GM10266 (cell line): ENCODE results near the gene HOXB2.
A peak's percentile ranks its signal among the peaks of the same experiment; 100 is the strongest.

Source experiments
- DNase-seq: peaks from one replicate; pipeline ENCODE4 v3.0.0; 2012; ENCODE audit errors: extremely low spot score
- CTCF ChIP-seq: IDR thresholded peaks from 2 replicates; pipeline ENCODE4 v1.5.1; 2012; ENCODE audit warnings: mild to moderate bottlenecking, low read depth; ENCODE audit not compliant: control insufficient read depth, insufficient read depth; ENCODE audit errors: missing control alignments

The HOXB2 gene

GRCh38 chr17:48506246-48506645, 38.7 kb downstream of the HOXB2 start:
- peak; percentile 0 for TF ChIP-seq CTCF
- no peak for DNase-seq

GRCh38 chr17:48505788-48506187, 39.1 kb downstream of the HOXB2 start:
- DNase-seq: peak; percentile 66
- no peak for TF ChIP-seq CTCF

GRCh38 chr17:48504953-48505352, 40.0 kb downstream of the HOXB2 start:
- no peak for DNase-seq
- no peak for TF ChIP-seq CTCF

GRCh38 chr17:48503747-48504146, 41.2 kb downstream of the HOXB2 start:
- TF ChIP-seq CTCF: no peak
- DNase-seq: no peak

GRCh38 chr17:48502901-48503300, 42.0 kb downstream of the HOXB2 start:
- TF ChIP-seq CTCF: no peak
- DNase-seq: no peak

GRCh38 chr17:48502312-48502711, 42.6 kb downstream of the HOXB2 start:
- no peak for TF ChIP-seq CTCF
- no peak for DNase-seq

GRCh38 chr17:48500435-48501426, 44.2 kb downstream of the HOXB2 start:
- peak; percentile 36 for TF ChIP-seq CTCF
- no peak for DNase-seq
